ENCODE results near the gene CDH23.

CDH23 gene

DNA sequence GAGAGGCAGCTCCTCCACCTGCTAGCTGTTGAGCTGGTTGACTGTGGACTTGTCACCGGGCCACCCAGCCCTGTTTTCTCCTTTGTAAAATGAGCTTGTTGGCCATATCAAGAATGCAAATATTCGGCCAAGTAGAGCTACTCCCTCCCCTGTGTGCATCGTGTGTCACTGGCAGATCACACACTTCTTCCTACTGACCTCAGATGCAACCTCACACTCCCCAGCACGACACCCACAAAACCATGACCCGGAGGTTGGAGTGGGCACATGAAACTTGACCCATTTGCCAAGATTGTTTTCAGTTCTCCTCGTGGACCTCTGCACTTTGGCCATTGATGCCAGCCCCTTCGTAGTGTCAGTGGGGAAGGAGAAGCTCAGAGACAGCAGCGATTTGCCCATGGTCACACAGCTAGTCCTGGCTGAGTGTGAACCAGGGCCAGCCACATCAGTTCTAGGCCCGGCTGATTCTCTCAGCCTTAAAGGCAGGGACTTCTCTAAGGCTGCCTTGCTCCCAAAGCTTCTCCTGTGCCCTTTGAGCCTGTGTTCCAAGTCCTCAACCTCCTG is 101.1 kb downstream of the CDH23 start:
- Histone ChIP-seq H3K9me3 (no peaks in the 10 kb centered on the region), H3K4me3 (no peak overlapping the region), H3K27ac (no peak overlapping the region), H3K36me3 (no peaks in the 10 kb centered on the region), H3K4me1 (no peaks in the 10 kb centered on the region), H3K27me3 (peaks cover 0 to 11% of the 10 kb centered on the region in 2 donors)
- intact Hi-C loops (cut with DNase I; ENCODE audit: low total_unique reads): no loop called here
- TF ChIP-seq, protein P1, sequence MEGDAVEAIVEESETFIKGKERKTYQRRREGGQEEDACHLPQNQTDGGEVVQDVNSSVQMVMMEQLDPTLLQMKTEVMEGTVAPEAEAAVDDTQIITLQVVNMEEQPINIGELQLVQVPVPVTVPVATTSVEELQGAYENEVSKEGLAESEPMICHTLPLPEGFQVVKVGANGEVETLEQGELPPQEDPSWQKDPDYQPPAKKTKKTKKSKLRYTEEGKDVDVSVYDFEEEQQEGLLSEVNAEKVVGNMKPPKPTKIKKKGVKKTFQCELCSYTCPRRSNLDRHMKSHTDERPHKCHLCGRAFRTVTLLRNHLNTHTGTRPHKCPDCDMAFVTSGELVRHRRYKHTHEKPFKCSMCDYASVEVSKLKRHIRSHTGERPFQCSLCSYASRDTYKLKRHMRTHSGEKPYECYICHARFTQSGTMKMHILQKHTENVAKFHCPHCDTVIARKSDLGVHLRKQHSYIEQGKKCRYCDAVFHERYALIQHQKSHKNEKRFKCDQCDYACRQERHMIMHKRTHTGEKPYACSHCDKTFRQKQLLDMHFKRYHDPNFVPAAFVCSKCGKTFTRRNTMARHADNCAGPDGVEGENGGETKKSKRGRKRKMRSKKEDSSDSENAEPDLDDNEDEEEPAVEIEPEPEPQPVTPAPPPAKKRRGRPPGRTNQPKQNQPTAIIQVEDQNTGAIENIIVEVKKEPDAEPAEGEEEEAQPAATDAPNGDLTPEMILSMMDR (IDR thresholded peaks at IDR 0.05): no peak
- DNase-seq: no peak

DNA sequence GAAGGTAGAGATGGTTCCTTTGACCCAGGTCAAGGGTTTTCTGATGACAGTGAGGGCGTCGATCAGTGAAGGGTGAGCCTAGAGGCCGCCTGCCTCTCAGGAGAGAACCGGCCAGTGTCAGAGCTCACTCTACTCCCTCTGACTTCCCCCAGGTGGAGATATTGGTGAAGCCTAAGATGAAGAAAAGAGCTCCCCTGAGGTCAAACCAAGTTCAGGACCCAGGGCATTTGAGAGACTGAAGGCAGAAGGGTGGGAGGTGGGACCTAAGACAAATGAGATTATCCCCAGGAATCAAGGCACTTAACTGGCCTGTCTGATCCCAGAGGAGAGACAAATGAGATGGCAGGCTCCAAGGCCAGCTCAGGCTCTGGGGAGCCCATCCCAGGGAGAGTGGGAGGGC is 104.7 kb downstream of the CDH23 start:
- TF ChIP-seq, protein P1 (IDR thresholded peaks at IDR 0.05): no peak
- H3K36me3 ChIP-seq: no peaks in the 10 kb centered on the region
- intact Hi-C loops (cut with DNase I; ENCODE audit: low total_unique reads): no loop called here

DNA sequence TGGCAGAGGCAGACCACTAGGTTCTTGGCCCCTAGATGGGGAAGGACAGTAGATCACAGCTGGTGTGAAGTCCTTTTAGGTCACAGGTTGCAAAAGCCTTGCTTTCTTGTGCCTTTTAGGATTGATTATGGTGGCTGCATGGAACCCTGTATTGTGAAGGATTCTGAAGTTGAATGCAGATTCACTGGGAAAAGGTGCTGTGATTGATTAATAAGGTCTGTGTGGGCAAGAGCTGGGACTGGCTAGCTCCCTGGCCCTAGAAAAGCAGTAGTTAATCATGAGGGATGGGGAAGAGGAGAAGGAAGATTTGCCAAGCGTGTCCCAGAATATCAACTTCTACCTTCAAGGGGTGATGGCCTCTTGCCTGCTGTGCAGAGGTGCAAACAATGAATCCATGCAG is 105.5 kb downstream of the CDH23 start:
- no peak for DNase-seq
- Histone ChIP-seq H3K27me3 (peaks cover 0 to 11% of the 10 kb centered on the region in 2 donors), H3K27ac (no peak overlapping the region), H3K4me1 (no peaks in the 10 kb centered on the region), H3K36me3 (no peaks in the 10 kb centered on the region), H3K9me3 (no peaks in the 10 kb centered on the region), H3K4me3 (no peak overlapping the region)
- intact Hi-C loops (cut with DNase I; ENCODE audit: low total_unique reads): no loop called here
- TF ChIP-seq, protein P1 (IDR thresholded peaks at IDR 0.05): no peak

More for the DNA sequence above, 104.7 kb downstream of the CDH23 start:
- Histone ChIP-seq H3K27me3 (peaks cover 0 to 11% of the 10 kb centered on the region in 2 donors), H3K27ac (no peak overlapping the region), H3K4me3 (no peak overlapping the region), H3K4me1 (no peaks in the 10 kb centered on the region), H3K9me3 (no peaks in the 10 kb centered on the region)
- DNase-seq: no peak

DNA sequence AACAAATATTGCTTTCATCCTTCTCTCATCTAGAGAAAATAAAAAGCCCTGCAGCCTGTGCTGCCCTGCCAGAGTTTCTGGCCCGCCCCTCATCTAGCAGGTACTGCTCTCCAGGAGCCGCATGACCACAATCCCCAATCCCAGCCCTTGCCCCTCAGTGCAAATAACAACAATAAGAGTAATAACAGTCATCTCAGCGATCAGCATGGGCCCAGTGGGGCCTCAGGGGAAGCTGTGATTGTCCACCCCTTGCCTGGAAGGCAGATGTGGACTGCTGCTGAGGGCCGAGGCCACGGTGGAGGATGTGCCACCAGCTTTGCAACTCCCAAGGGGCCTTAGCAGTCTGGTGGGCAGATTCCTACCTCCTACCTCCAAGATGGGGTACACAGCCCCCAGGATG is 106.1 kb downstream of the CDH23 start:
- H3K27ac ChIP-seq: no peak overlapping the region
- TF ChIP-seq, protein P1 (IDR thresholded peaks at IDR 0.05): no peak
- peaks cover 0 to 11% of the 10 kb centered on the region in 2 donors for H3K27me3 ChIP-seq
- H3K36me3 ChIP-seq: no peaks in the 10 kb centered on the region
- H3K9me3 ChIP-seq: no peaks in the 10 kb centered on the region
- no peak for DNase-seq
- no peaks in the 10 kb centered on the region for H3K4me1 ChIP-seq
- no peak overlapping the region for H3K4me3 ChIP-seq
- intact Hi-C loops (cut with DNase I; ENCODE audit: low total_unique reads): no loop called here

DNA sequence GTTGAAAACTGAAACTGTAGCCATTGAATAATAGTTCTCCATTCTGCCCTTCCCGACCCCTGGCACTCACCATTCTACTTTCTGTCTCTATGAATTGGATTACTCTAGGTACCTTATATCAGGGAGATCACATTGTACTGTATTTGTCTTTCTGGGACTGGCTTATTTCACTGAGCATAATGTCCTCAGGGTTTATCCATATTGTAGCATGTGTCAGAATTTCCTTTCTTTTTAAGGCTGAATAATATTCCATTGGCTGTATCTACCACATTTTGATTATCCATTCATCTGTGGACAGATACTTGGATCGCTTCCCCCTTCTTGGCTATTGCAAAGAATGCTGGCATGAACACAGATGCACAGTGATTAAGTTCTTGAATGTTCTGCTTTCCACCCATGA is 107.4 kb downstream of the CDH23 start:
- TF ChIP-seq, protein P1 (IDR thresholded peaks at IDR 0.05): no peak
- intact Hi-C loops (cut with DNase I; ENCODE audit: low total_unique reads): no loop called here

DNA sequence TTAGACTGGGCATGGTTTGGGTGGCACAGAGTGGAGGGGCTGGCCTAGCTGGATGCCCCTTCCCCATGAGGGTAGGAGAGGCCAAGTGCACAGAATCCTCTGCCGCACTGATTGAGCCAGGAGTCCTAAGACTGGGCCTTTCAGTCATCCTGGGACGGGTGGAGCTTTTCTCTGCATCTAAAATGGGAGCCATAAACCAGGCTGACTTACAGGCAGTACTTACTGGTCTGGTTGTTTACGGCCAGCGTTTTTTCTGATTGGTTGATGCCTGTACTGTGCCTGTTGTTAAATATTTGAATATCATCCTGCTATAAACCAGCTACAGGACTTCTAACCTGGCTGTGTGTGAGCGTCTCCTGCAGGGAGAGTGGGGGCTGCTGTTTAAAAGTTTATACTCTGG is 107.8 kb downstream of the CDH23 start:
- no peaks in the 10 kb centered on the region for H3K4me1 ChIP-seq
- intact Hi-C loops (cut with DNase I; ENCODE audit: low total_unique reads): no loop called here
- TF ChIP-seq, protein P1 (IDR thresholded peaks at IDR 0.05): no peak
- H3K9me3 ChIP-seq: no peaks in the 10 kb centered on the region
- peaks cover 0 to 2% of the 10 kb centered on the region in 2 donors for H3K27me3 ChIP-seq
- H3K36me3 ChIP-seq: no peaks in the 10 kb centered on the region
- DNase-seq: no peak
- H3K4me3 ChIP-seq: no peak overlapping the region
- no peak overlapping the region for H3K27ac ChIP-seq

More for the DNA sequence above, 107.4 kb downstream of the CDH23 start:
- Histone ChIP-seq H3K27ac (no peak overlapping the region), H3K36me3 (no peaks in the 10 kb centered on the region), H3K4me3 (no peak overlapping the region), H3K9me3 (no peaks in the 10 kb centered on the region), H3K27me3 (peaks cover 0 to 6% of the 10 kb centered on the region in 2 donors), H3K4me1 (no peaks in the 10 kb centered on the region)
- DNase-seq: no peak
